PFSK-1 (cell line): Measurements from ENCODE around the gene CPHXL2.

Experiments
- POLR2AphosphoS5 ChIP-seq: IDR thresholded peaks from 2 replicates; pipeline ENCODE4 v1.6.1; 2012; ENCODE audit warnings: low read depth, mild to moderate bottlenecking, control low read depth, low read length, moderate library complexity
- SIN3A ChIP-seq: IDR thresholded peaks from 2 replicates; pipeline ENCODE4 v1.6.1; 2012; ENCODE audit warnings: mild to moderate bottlenecking, low read length, moderate library complexity, borderline replicate concordance; ENCODE audit not compliant: insufficient read depth
- TAF1 ChIP-seq: IDR thresholded peaks from 2 replicates; pipeline ENCODE4 v1.6.1; 2012; ENCODE audit warnings: low read length, control low read depth, borderline replicate concordance; ENCODE audit not compliant: insufficient read depth
- TF ChIP-seq, protein P1 (sequence below), 2 experiments: IDR thresholded peaks; 2 replicates each; pipeline versions ENCODE4 v1.6.1 to v1.8.0; 2011 to 2012; ENCODE audit warnings: low read depth in 2 of 2, low read length in 2 of 2, control low read depth in 1 of 2, inconsistent platforms in 1 of 2, mild to moderate bottlenecking in 1 of 2, moderate library complexity in 1 of 2; ENCODE audit not compliant: insufficient read depth in 1 of 2

DNA sequence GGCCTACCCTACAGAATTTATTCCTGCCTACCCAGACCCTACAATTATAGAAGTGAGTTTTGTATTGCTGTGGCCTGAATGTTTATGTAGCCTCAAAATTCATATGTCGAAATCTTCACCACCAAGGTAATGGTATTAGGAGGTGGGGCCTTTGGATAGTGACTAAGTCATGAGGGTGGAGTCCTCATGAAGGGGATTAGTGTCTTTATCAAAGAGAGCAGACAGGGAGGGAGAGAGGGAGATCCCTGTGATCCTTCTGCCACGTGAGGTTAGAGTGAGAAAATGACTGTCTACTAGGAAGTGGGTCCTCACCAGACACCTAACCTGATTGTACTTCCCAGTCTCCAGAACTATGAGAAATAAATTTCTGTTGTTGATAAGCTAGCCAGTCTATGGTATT is 25.4 kb upstream of the CPHXL2 start:
- TF ChIP-seq, protein P1, sequence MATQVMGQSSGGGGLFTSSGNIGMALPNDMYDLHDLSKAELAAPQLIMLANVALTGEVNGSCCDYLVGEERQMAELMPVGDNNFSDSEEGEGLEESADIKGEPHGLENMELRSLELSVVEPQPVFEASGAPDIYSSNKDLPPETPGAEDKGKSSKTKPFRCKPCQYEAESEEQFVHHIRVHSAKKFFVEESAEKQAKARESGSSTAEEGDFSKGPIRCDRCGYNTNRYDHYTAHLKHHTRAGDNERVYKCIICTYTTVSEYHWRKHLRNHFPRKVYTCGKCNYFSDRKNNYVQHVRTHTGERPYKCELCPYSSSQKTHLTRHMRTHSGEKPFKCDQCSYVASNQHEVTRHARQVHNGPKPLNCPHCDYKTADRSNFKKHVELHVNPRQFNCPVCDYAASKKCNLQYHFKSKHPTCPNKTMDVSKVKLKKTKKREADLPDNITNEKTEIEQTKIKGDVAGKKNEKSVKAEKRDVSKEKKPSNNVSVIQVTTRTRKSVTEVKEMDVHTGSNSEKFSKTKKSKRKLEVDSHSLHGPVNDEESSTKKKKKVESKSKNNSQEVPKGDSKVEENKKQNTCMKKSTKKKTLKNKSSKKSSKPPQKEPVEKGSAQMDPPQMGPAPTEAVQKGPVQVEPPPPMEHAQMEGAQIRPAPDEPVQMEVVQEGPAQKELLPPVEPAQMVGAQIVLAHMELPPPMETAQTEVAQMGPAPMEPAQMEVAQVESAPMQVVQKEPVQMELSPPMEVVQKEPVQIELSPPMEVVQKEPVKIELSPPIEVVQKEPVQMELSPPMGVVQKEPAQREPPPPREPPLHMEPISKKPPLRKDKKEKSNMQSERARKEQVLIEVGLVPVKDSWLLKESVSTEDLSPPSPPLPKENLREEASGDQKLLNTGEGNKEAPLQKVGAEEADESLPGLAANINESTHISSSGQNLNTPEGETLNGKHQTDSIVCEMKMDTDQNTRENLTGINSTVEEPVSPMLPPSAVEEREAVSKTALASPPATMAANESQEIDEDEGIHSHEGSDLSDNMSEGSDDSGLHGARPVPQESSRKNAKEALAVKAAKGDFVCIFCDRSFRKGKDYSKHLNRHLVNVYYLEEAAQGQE (IDR thresholded peaks at IDR 0.05; ENCODE audit: insufficient read depth in 1 of 2, low read depth in 2 of 2, low read length in 2 of 2), result no peak
- no peak for TF ChIP-seq POLR2AphosphoS5
- no peak for TF ChIP-seq TAF1
- TF ChIP-seq SIN3A, result no peak
